CD4-positive, alpha-beta T cell treated with Interleukin-21 for 1 hour (primary cell): ENCODE measurements around the gene PTPN11.
"Not testable (repeated sequence)": the region's sequence is repeated elsewhere in the genome, so short reads cannot be mapped to it uniquely, and the experiment has no call there.

Source experiments
- DNase-seq: peaks from one replicate; pipeline ENCODE4 v3.0.0-alpha.2; 2020

PTPN11 gene

GRCh38 chr12:112418608-112419296, at the start of gene PTPN11:
Gene PTPN11 (plus strand): TSS chr12:112418947. CDS start chr12:112419112, 165 bp downstream.
- peak; percentile 90 for DNase-seq

DNA sequence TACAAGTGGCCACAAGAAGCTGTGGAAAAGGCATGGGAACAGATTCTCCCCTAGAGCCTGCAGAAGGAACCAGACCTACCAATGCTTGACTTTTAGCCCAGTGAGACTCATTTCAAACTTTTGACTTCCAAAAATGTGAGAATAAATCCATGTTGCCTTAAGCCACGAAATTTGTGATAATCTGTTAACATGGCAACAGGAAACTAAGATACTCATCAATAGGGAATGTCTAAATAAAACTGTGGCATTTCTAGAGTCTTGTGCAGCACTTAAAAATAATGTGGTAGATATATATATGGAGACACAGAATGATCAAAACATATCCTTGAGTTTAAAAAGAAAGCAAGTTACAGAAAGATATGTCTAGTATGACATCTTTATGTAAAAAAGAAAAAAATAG, 48.5 kb upstream of the PTPN11 start:
- no peak for DNase-seq

DNA sequence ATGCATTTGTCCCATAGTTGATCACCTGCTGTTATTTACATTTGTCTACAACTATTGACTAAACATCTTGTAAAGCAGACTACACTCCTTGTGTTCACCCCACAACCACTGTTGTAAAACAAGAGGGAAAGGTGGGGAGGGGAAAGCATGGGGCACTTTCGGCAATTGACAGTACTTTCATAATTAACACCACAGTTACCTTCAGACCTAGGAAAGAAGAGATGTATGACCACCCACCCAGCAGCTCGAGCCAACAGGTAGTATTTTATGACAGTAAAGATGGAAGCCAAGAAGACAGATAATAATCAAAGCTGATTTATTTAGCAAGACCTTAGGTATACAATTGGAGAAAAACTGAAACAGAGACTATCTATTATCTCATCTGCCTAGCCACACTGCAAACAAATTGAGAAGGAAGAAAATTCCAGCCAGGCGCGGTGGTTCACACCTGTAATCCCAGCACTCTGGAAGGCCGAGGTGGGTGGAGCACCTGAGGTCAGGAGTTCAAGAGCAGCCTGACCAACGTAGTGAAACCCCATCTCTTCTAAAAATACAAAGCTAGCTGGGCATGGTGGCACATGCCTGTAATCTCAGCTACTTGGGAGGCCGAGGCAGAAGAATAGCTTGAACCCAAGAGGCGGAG, 47.8 kb upstream of the PTPN11 start:
- DNase-seq: no peak

- no peak for DNase-seq
Measured at GRCh38 chr12:112374166-112374740, 44.5 kb upstream of the PTPN11 start.

DNA sequence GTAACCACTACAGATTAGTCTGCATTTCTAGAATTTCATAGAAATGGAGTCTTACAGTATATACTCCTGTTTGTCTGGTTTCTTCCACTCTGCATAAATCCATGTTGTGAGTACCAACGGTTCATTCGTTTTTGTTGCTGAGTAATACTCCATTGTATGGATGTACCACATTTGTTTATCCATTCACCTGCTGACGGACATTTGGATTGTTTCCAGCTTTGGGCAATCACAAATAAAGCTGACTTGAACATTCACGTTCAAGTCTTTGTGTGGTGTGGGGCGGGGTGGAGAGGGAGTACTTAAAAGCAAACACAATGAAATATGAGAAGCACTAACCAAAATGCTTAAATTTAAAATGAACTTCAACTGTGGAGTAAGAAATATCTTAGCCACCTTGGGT, 43.6 kb upstream of the PTPN11 start:
- DNase-seq: no peak

GRCh38 chr12:112380663-112381405, 37.9 kb upstream of the PTPN11 start:
- DNase-seq: no peak

- peak; percentile 60 for DNase-seq
Measured at GRCh38 chr12:112381406-112381882, 37.3 kb upstream of the PTPN11 start.

- DNase-seq: peak; percentile 91
Measured at GRCh38 chr12:112381883-112382796, 36.6 kb upstream of the PTPN11 start, which contains the start of gene HECTD4. Gene HECTD4 (minus strand): TSS chr12:112382431. CDS start chr12:112382128, 303 bp downstream.

- no peak for DNase-seq
Measured at GRCh38 chr12:112382866-112383265, 35.9 kb upstream of the PTPN11 start.

- no peak for DNase-seq
Measured at GRCh38 chr12:112386726-112387125, 32.0 kb upstream of the PTPN11 start.

DNA sequence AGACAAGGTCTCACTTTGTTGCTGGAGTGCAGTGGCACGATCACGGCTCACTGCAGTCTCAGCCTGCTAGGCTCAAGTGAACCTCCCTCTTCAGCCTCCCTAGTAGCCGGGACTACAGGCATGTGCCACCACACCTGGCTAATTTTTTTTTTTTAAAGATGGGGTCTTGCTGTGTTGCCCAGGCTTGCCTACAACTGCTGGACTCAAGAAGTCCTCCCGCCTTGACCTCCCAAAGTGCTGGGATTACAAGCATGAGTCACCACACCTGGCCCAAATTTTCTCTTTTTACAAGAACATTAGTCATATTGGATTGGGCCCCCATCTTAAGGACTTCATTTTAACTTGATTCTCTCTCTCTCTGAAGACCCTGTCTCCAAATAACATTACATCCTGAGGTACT, 29.5 kb upstream of the PTPN11 start:
- no peak for DNase-seq

GRCh38 chr12:112389922-112390654, 28.7 kb upstream of the PTPN11 start:
- DNase-seq: not testable (repeated sequence)

DNA sequence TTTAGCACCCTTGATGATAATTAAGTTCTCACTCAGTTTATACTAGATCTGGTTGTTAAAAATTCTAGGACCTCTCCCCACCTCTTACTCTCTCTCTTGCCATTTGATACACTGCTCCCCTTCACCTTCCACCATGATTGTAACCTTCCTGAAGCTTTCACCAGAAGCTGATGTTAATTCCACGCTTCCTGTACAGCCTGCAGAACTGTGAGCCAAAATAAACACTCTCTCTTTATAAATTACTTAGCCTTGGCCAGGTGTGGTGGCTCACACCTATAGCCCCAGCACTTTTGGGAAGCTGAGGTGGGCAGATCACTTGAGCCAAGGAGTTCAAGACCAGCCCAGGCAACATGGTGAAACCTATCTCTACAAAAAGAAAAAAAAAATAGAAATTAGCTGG, 25.4 kb upstream of the PTPN11 start:
- no peak for DNase-seq

DNA sequence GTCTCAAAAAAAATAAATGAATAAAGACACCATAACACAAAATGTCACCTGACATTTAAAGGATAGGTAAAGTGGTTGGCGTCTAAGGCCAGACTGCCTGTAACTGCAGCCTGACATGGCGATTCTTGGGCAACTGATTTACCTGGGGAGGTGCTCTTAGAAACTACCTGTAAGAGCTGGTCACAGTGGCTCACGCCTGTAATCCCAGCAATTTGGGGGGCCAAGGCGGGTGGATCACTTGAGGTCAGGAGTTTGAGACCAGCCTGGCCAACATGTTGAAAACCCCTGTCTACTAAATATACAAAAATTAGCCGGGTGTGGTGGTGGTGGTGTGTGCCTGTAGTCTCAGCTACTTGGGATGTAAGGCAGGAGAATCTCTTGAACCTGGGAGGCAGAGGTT, 17.7 kb upstream of the PTPN11 start:
- DNase-seq: no peak

DNA sequence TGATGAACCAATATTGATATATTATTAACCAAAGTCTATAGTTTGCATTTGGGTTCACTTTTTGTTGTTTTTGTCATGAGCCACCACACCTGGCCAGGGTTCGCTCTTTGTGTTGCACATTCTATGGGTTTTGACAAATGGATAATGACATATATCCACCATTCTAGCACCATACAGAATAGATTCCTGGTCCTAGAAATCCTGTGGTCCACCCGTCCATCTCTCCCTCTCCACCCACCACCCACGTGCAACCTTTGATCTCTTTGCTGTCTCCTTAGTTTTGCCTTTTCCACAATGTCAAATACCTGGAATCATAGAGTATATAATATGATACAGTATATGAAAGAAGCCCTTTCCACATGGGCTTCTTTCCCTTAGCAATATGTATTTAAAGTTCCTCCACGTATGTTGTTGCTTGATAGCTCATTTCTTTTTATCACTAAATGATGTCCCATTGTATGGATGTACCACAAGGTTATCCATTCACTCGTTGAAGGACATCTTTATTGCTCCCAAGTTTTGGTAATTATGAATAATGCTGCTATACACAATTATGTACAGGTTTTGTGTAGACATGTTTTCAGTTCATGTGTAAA, 16.7 kb upstream of the PTPN11 start:
- DNase-seq: no peak

- no peak for DNase-seq
Measured at GRCh38 chr12:112406519-112407488, 11.9 kb upstream of the PTPN11 start.

DNA sequence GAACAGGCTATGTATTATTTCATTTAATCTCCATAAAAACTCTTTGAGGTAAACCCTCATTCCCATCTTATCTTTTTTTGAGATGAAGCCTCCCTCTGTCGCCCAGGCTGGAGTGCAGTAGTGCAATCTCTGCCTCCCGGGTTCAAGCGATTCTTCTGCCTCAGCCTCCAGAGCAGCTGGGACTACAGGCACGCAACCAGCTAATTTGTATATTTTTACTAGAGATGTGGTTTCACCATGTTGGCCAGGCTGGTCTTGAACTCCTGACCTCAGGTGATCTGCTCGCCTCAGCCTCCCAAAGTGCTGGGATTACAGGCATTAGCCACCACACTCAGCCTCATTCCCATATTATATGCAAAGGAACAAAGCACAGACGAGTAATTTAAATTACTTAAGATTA, 11.1 kb upstream of the PTPN11 start:
- DNase-seq: not testable (repeated sequence)

DNA sequence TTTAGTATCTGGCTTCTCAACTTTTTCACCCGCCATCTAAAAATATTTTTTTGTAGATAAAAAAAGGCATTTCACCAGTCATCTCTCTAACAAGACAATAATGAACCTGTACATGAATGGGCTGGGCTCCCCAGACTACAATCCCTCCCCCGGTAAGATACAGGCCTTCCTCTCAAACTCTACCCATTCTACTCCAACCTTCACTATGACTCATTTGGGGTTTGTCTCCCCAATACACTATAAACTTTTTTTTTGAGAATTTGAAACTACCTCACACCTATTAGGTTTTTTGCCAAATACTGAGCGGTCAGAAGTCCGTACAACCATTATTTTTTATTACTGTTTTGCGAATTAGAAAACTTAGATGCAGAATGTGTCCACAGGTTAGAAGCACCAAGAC, 10.1 kb upstream of the PTPN11 start:
- peak; percentile 49 for DNase-seq

DNA sequence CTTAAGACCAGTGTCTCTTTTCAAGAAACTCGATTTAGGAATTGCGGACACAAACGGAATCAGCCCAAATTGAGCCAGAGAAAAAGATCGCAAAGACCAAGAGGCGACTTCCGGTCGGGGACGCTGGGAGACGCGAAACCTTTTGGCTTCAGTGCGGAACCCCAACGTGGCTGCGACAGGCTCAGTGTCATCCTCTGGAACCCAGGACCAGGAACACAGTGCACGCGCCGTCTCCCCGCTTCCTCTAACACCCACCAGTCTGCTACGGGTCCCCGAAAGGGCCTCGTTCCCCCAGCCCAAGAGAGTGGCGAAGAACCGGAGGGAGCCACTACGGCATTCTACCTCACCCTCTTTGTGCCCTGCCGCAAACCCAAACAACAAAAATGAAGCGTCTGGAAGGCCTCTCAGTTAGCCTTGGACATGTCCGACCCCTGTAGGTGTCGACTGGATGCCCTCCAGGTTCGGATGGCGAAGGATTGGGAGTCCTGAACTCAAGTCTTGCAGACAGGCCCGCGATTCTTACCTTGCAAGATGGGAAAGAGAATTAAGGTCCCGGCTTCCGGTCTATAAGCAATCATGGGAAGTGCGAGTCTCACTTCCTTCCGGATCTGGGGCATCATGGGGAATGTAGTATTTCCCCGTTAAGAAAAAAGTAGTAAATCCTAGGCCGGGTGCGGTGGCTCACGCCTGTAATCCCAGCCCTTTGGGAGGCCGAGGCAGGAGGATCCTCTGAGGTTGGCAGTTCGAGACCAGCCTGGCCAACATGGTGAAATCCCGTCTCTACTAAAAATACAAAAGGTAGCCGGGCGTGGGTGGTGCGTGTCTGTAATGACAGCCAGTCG, 9.5 kb upstream of the PTPN11 start, which contains the start of gene RPL6:
Gene RPL6 (minus strand): TSS at position 542 of the 842 bp plus-strand sequence. CDS start 949 bp downstream, outside the sequence.
- peak; percentile 90 for DNase-seq
